ENCODE results near the gene CTCF. TPM values are rescaled to one million over a fixed set of nuclear protein-coding genes. Genes with fewer than 3 reads are reported as not detected.

The CTCF gene
- total and polyA plus RNA-seq, 2 donors (not counting 3 experiments of a cell fraction or from before 2014, with no cell fraction given) = 20.7 to 40.0 TPM

GRCh38 chr16:67652578-67653127, 90.3 kb downstream of the CTCF start:
- intact Hi-C loops (cut with micrococcal nuclease) = no loop called here
- no peaks in the 10 kb centered on the region for H4K20me1 ChIP-seq (replicated peaks; ENCODE audit: control insufficient read depth, extremely low read depth, insufficient read depth, low read length)
- H3K27ac ChIP-seq (ENCODE audit: insufficient read depth, low read depth, low read length) = no peak overlapping the region
- H3K36me3 ChIP-seq (ENCODE audit: control insufficient read depth in 2 of 2, extremely low read depth in 1 of 2, insufficient read depth in 2 of 2, low read length in 2 of 2) = no peaks in the 10 kb centered on the region
- H3K4me2 ChIP-seq (ENCODE audit: insufficient read depth, low read length) = no peak overlapping the region
- peak overlapping the region in 2 of 3 experiments; percentile 24 to 31 for H3K4me3 ChIP-seq (replicated peaks in 1 of 3; ENCODE audit: insufficient read depth in 1 of 3, low read depth in 1 of 3, low read length in 3 of 3)
- TF ChIP-seq GATA2 (IDR thresholded peaks at IDR 0.05; ENCODE audit: insufficient read depth, insufficient read length, low read depth, low read length) (no peak), JUN (IDR thresholded peaks at IDR 0.05; ENCODE audit: borderline replicate concordance, insufficient read depth, insufficient read length, low read depth) (no peak), POLR2AphosphoS5 (IDR thresholded peaks at IDR 0.05; ENCODE audit: insufficient read depth, low read depth, low read length) (no peak), MYC (IDR thresholded peaks at IDR 0.05; ENCODE audit: low read depth, low read length) (no peak), EZH2 (IDR thresholded peaks at IDR 0.05; ENCODE audit: borderline replicate concordance, low read depth, low read length, severe bottlenecking) (no peak), CTCF (IDR thresholded peaks at IDR 0.05; ENCODE audit: extremely low read depth in 1 of 2, insufficient read depth in 1 of 2, low read depth in 1 of 2, low read length in 2 of 2) (no peak), MAX (IDR thresholded peaks at IDR 0.05; ENCODE audit: insufficient read depth, insufficient read length) (no peak), FOS (IDR thresholded peaks at IDR 0.05; ENCODE audit: borderline replicate concordance, insufficient read depth, low read length) (no peak), POLR2A (IDR thresholded peaks at IDR 0.05; ENCODE audit: low read depth, low read length) (no peak)
- H3K9ac ChIP-seq (replicated peaks; ENCODE audit: extremely low read depth, insufficient read depth, low read length) = no peak overlapping the region
- H2AFZ ChIP-seq (ENCODE audit: low read depth, low read length) = no peak overlapping the region
- H3K9me1 ChIP-seq (replicated peaks; ENCODE audit: control insufficient read depth, extremely low read depth, insufficient read depth, low read length) = no peaks in the 10 kb centered on the region
- DNase-seq (ENCODE audit: low read depth, low spot score) (no peak), FAIRE-seq (no peak)
- CTCF ChIA-PET = interaction anchor here (2.3 kb wide), 1 partner anchor 132 kb away, joined by 11 read pairs; no protein-coding TSS in a partner anchor
- POLR2A ChIA-PET = no interaction called here
- no TSS peak for BruUV-seq (replicated peaks)
- dilution Hi-C loops (cut with MboI; ENCODE audit: extremely low pct_ligation_motif_present, low sequenced_read_pairs) = no loop called here
- H3K79me2 ChIP-seq (ENCODE audit: control insufficient read depth, insufficient read depth, low read length) = no peaks in the 10 kb centered on the region
- H3K4me1 ChIP-seq (ENCODE audit: control insufficient read depth, extremely low read depth, insufficient read depth, low read length) = peaks cover 5% of the 10 kb centered on the region
- H3K9me3 ChIP-seq (replicated peaks; ENCODE audit: control insufficient read depth, insufficient read depth, low read length) = no peaks in the 10 kb centered on the region
- peaks cover 41 to 47% of the 10 kb centered on the region in 2 experiments for H3K27me3 ChIP-seq (ENCODE audit: control insufficient read depth in 2 of 2, insufficient read depth in 2 of 2, low read length in 2 of 2)

Measured in endothelial cell of umbilical vein (primary cell).